ENCODE measurements around the gene C20orf96. TPM values are rescaled to one million over a fixed set of nuclear protein-coding genes. Genes with fewer than 3 reads are reported as not detected.

Gene C20orf96
- total and polyA plus RNA-seq, 2 experiments from 2014 or later = 14.6 to 36.3 TPM

DNA sequence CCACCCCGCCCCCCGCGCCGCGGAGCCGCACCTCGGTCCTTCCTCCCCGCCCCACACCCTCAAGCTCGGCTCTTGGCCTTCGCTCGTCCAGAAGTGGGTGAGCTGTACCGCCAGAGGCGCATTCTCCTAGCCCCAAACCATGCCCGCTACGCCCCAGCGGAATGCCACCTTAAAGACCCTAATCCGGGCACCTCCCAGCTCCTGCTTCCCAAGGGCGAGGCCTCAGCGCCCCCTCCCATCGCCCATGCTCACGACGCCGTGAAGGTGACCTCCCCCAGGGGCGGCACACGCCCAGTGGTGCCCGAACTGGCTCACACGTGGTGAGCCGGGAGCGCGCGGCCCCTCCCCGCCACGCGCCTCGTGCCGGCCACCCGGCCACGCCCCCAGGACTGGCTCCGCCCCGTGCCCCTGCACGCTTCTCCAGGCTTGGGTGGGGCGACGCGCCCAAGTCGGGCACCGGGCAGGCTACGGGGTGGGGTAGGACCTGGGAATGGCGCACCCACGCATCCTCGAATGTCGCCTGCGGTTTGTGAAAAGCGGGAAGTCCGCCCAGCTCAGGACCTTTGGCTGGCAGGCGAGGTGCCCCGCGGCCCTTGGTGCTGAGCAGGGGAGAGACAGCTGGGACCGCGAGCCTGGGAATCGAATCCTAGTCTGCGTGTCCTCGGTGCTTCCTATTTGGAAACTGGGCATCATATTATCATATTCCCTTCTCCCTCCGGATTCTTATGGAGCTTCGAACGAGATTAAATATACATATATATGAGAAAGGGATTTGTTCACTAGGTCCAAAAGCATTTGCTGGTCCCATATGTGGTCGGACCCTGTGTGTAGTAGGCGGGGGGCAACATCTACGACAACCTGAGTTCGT, 33.9 kb upstream of the C20orf96 start (continued):
- TF ChIP-seq, protein P1, sequence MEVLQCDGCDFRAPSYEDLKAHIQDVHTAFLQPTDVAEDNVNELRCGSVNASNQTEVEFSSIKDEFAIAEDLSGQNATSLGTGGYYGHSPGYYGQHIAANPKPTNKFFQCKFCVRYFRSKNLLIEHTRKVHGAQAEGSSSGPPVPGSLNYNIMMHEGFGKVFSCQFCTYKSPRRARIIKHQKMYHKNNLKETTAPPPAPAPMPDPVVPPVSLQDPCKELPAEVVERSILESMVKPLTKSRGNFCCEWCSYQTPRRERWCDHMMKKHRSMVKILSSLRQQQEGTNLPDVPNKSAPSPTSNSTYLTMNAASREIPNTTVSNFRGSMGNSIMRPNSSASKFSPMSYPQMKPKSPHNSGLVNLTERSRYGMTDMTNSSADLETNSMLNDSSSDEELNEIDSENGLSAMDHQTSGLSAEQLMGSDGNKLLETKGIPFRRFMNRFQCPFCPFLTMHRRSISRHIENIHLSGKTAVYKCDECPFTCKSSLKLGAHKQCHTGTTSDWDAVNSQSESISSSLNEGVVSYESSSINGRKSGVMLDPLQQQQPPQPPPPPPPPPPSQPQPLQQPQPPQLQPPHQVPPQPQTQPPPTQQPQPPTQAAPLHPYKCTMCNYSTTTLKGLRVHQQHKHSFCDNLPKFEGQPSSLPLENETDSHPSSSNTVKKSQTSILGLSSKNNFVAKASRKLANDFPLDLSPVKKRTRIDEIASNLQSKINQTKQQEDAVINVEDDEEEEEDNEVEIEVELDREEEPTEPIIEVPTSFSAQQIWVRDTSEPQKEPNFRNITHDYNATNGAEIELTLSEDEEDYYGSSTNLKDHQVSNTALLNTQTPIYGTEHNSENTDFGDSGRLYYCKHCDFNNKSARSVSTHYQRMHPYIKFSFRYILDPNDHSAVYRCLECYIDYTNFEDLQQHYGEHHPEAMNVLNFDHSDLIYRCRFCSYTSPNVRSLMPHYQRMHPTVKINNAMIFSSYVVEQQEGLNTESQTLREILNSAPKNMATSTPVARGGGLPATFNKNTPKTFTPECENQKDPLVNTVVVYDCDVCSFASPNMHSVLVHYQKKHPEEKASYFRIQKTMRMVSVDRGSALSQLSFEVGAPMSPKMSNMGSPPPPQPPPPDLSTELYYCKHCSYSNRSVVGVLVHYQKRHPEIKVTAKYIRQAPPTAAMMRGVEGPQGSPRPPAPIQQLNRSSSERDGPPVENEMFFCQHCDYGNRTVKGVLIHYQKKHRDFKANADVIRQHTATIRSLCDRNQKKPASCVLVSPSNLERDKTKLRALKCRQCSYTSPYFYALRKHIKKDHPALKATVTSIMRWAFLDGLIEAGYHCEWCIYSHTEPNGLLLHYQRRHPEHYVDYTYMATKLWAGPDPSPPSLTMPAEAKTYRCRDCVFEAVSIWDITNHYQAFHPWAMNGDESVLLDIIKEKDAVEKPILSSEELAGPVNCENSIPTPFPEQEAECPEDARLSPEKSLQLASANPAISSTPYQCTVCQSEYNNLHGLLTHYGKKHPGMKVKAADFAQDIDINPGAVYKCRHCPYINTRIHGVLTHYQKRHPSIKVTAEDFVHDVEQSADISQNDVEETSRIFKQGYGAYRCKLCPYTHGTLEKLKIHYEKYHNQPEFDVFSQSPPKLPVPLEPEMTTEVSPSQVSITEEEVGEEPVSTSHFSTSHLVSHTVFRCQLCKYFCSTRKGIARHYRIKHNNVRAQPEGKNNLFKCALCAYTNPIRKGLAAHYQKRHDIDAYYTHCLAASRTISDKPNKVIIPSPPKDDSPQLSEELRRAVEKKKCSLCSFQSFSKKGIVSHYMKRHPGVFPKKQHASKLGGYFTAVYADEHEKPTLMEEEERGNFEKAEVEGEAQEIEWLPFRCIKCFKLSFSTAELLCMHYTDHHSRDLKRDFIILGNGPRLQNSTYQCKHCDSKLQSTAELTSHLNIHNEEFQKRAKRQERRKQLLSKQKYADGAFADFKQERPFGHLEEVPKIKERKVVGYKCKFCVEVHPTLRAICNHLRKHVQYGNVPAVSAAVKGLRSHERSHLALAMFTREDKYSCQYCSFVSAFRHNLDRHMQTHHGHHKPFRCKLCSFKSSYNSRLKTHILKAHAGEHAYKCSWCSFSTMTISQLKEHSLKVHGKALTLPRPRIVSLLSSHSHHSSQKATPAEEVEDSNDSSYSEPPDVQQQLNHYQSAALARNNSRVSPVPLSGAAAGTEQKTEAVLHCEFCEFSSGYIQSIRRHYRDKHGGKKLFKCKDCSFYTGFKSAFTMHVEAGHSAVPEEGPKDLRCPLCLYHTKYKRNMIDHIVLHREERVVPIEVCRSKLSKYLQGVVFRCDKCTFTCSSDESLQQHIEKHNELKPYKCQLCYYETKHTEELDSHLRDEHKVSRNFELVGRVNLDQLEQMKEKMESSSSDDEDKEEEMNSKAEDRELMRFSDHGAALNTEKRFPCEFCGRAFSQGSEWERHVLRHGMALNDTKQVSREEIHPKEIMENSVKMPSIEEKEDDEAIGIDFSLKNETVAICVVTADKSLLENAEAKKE (CRISPR knock-in tag; IDR thresholded peaks at IDR 0.05) = no peak
- TF ChIP-seq NANOG (IDR thresholded peaks at IDR 0.05; ENCODE audit: borderline replicate concordance) (no peak), JUNB (IDR thresholded peaks at IDR 0.05; ENCODE audit: unreplicated experiment) (no peak), POLR2AphosphoS5 (IDR thresholded peaks at IDR 0.05; ENCODE audit: low read depth) (peak; percentile 71)
- TF ChIP-seq, protein P2, sequence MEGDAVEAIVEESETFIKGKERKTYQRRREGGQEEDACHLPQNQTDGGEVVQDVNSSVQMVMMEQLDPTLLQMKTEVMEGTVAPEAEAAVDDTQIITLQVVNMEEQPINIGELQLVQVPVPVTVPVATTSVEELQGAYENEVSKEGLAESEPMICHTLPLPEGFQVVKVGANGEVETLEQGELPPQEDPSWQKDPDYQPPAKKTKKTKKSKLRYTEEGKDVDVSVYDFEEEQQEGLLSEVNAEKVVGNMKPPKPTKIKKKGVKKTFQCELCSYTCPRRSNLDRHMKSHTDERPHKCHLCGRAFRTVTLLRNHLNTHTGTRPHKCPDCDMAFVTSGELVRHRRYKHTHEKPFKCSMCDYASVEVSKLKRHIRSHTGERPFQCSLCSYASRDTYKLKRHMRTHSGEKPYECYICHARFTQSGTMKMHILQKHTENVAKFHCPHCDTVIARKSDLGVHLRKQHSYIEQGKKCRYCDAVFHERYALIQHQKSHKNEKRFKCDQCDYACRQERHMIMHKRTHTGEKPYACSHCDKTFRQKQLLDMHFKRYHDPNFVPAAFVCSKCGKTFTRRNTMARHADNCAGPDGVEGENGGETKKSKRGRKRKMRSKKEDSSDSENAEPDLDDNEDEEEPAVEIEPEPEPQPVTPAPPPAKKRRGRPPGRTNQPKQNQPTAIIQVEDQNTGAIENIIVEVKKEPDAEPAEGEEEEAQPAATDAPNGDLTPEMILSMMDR (conservative IDR thresholded peaks at IDR 0.05; ENCODE audit: low read depth in 2 of 2) = peak; percentile 7 to 9; a peak in 1 of 4 replicates
